ENCODE measurements around the gene MEGF6.

Gene MEGF6

GRCh38 chr1:3560251-3560871 lies 50.9 kb downstream of the MEGF6 start:
- TF ChIP-seq, protein P1, sequence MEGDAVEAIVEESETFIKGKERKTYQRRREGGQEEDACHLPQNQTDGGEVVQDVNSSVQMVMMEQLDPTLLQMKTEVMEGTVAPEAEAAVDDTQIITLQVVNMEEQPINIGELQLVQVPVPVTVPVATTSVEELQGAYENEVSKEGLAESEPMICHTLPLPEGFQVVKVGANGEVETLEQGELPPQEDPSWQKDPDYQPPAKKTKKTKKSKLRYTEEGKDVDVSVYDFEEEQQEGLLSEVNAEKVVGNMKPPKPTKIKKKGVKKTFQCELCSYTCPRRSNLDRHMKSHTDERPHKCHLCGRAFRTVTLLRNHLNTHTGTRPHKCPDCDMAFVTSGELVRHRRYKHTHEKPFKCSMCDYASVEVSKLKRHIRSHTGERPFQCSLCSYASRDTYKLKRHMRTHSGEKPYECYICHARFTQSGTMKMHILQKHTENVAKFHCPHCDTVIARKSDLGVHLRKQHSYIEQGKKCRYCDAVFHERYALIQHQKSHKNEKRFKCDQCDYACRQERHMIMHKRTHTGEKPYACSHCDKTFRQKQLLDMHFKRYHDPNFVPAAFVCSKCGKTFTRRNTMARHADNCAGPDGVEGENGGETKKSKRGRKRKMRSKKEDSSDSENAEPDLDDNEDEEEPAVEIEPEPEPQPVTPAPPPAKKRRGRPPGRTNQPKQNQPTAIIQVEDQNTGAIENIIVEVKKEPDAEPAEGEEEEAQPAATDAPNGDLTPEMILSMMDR (IDR thresholded peaks at IDR 0.05; ENCODE audit: control extremely low read depth, extremely low read depth, low read depth, missing control alignments) = no peak
- POLR2A ChIA-PET = no interaction called here
- no peak for DNase-seq (ENCODE audit: extremely low spot score)
- CTCF ChIA-PET = interaction anchor here (1.3 kb wide), 1 partner anchor 164 kb away, joined by 4 read pairs; no protein-coding TSS in a partner anchor

DNA sequence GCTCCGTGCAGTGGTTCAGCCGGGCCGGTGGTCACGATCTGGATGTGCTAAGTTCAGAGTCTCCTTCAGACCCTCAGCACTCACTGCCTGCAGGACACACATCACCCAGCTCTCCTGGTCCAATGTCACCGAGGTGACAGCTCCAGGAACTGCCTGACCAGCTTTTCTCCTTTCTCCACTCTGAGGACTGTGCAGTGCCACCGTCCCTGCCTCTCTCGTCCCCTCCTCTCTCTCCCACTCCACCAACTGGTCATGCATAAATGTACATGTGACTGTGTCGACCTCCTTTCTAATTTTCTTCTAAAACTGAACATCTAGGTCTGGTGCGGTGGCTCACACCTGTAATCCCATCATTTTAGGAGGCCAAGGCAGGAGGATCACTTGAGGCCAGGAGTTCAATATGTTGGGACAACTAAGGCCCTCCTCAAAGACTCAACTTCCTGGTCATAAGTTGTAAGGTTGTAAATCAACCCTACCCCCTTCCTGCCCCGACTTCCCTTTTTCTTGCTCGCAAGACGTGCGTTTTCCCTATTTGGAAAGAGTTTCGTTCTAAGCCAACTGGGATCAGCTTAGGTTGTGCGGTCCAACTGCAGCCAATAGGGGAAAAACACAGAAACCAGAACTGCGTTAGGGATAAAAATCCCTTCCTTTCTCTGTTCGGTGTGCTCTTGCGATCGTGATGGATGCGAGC lies 53.1 kb downstream of the MEGF6 start:
- CTCF ChIA-PET = no interaction called here
- POLR2A ChIA-PET = no interaction called here
- TF ChIP-seq, protein P1 (IDR thresholded peaks at IDR 0.05; ENCODE audit: control extremely low read depth, extremely low read depth, low read depth, missing control alignments) = no peak
- DNase-seq (ENCODE audit: extremely low spot score) = no peak

- TF ChIP-seq, protein P1 (IDR thresholded peaks at IDR 0.05; ENCODE audit: control extremely low read depth, extremely low read depth, low read depth, missing control alignments) = no peak
- ChIA-PET CTCF (no interaction called here), POLR2A (no interaction called here)
- no peak for DNase-seq (ENCODE audit: extremely low spot score)
Measured at GRCh38 chr1:3557366-3557765, 53.9 kb downstream of the MEGF6 start.

GRCh38 chr1:3556336-3556735 lies 55.0 kb downstream of the MEGF6 start:
- no peak for DNase-seq (ENCODE audit: extremely low spot score)
- TF ChIP-seq, protein P1 (IDR thresholded peaks at IDR 0.05; ENCODE audit: control extremely low read depth, extremely low read depth, low read depth, missing control alignments) = no peak
- POLR2A ChIA-PET = no interaction called here
- CTCF ChIA-PET = interaction anchor here (1.5 kb wide), 1 partner anchor 8 kb away, joined by 8 read pairs; no protein-coding TSS in a partner anchor

- TF ChIP-seq, protein P1 (IDR thresholded peaks at IDR 0.05; ENCODE audit: control extremely low read depth, extremely low read depth, low read depth, missing control alignments) = no peak
- DNase-seq (ENCODE audit: extremely low spot score) = no peak
- ChIA-PET CTCF (interaction anchor here (1.5 kb wide), 1 partner anchor 9 kb away, joined by 8 read pairs; no protein-coding TSS in a partner anchor), POLR2A (no interaction called here)
Measured at GRCh38 chr1:3555131-3555920, 56.0 kb downstream of the MEGF6 start.

GRCh38 chr1:3553940-3554223 lies 57.4 kb downstream of the MEGF6 start:
- TF ChIP-seq, protein P1 (IDR thresholded peaks at IDR 0.05; ENCODE audit: control extremely low read depth, extremely low read depth, low read depth, missing control alignments) = no peak
- POLR2A ChIA-PET = no interaction called here
- no peak for DNase-seq (ENCODE audit: extremely low spot score)
- CTCF ChIA-PET = interaction anchor here (1.2 to 1.4 kb wide), 2 partner anchors 13 to 66 kb away, joined by 3 to 4 read pairs; no protein-coding TSS in a partner anchor
